ENCODE results near the gene SLC25A43.

The SLC25A43 gene

DNA sequence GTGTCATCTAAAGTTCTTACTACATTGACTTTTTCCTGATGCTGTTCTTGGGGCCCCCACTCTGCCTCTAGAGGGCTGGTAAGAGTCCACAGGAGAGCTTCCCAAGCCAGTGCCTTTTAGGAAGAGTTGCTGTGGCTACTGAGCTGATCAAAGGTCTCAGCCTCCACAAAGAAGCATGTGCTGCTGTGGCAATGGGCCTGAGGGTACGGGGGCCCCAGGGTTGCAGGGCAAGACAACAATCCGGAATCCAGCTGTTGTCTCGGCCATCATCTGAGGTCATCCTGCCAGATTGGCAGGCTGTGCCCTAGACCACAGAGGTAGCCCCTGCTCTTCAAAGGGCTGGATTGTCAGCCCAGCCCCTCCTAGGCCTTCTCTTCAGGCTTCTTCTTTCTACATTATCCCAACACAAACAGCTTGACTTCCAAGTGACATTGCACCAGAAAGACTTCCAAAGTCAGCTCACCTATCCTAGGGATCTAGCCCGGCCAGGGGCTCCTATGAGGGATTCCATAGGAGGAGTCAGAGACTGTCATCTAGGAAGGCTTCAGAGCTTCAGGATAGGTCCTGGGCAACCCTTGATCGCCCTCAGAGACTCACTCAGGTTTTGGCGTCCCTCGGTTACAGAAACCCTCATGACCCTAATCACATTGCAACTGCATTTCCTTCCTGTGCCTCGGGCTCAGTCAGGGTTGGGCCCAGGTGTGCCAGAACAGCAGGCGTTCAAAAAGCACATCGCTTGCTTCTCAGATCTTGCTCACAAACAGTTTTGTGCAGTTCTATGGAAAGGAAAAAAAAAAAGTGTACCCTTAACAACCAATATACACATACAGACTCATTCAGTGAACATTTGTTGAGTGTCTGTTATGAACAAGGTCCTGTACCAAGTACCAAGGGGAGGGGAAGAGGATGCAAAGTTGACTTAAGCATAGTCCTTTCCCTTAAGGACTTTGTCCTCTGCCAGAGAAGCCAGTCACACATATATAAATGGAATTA is 96.9 kb downstream of the SLC25A43 start:
- DNase-seq: no peak

DNA sequence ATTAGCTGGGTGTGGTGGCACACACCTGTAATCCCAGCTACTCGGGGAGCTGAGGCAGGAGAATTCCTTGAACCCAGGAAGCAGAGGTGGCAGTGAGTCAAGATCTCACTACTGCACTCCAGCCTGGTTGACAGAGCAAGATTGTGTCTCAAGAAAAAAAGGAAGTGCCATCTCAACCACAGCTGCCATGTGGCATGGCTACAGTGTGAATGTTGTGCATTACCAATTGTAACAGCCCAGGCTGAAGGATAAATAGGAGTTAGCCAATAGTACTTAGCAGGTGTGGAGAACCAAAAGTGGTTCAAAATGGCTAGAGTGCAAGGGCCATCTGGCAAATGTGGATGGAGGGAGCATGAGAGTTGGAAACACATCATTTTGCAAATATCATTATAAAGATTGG is 98.0 kb downstream of the SLC25A43 start:
- DNase-seq: no peak

DNA sequence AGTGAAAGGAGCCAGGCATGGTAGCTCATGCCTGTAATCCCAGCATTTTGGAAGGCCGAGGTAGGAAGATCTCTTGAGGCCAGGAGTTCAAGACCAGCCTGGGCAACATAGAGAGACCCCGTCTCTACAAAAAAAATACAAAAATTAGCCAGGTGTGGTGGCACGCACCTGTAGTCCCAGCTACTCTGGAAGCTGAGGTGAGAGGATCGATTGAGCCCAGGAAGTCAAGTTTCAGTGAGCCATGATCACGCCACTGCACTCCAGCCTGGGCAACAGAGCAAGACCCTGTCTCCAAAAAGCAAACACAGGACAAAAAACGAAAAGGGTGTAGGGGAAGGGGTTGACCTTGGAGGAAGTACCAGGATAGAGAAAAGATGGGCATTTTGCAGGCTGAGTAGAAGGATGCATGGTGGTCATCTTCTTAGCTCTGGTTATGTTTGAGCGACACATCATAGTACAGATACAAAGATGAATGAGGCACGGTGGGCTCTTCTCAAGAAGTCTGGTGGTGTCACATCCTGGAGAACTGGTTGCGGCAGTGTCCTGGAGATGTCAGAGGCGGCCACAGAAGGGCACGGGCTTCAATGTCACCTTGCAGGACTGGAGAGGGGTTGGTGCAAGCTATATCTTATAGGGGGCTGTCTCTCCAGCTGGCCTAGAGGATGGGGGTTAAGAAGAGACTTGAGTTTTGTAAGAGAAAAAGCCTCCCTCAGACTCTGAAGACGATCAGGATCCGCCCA is 101.1 kb downstream of the SLC25A43 start:
- DNase-seq: no peak

DNA sequence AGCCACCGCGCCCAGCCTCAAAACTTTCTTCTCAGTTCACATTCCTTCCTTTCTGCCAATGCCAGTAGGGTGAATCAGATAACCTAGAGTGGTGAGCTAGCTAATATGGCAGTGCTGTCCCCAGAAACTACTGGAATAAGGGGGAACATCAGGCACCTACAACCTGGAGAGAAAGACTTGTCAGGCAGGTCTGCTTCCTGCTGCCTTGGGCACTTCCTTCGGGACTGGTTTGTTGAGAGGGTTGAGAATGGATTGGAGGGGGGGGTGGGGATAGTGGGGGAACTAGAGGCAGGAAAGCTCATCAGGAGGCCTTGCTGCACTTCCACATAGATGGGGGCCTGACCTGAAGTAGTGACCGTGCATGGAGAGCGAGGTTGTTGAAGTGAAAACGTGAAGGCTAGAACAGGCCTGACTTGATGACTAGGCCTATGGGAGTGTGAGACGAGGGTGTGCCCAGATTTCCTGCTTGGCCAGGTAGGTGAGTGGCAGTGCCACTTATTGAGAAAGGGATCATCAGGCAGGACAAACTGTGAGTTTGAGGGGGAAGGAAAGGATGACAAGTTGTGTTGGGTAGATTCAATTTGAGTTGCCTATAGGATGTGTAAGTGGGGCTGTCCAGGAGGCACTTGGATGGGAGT is 102.5 kb downstream of the SLC25A43 start:
- no peak for DNase-seq

DNA sequence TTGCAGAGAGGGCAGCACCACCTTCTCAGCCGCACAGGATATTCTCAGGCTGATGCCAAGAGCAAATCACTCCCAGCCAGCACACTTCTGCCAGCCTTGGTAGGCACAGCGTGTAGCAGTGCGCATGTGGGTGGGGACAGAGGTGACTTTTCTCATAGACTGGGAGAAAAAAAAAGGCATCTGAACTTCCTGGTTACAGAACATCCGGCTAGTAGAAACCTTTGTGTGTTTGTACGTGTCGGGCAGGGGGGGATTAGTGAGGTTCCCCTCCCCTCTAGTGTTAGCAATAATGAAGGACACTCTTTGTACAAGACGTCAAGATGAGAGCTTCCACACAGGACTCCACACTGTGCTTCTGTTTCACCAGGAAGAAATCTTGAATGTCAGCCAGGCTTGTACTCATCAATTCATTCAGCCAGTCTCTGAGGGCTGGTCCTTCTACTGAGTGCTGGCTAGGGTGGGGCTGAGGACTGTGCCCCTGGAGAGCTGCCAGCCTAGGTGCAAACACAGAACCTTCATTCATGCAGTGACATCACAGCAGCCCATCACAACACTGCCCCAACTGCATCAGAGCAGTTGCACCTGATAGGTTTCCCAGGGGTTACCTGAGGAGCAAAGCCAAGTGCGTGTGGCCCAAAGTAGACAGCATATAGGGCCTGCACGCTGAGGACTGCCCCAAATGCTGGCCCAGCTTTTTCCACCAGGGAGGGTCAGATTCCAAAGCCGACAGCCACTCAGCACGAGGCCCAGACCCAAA is 103.8 kb downstream of the SLC25A43 start:
- DNase-seq: peak in 7 of 58 donors; percentile 0 to 27 (median 6)

DNA sequence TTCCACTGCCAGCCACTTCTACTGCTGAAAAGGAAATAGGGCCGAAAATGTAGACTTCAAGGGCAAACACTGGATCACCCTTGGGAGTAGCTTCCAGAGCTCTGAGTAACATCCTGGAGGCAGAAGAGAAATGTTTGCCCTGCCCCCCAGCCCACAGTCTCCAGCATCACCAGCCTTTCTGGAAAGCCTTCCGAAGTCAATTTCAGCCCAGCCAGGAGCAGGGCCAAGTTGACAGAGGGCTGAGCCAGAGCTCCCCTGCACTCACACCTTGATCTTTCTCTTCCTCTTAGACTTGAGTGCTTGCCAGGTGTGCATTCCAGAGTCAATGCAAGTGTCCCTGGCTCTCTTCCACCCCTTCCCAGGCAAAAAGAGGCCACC is 104.3 kb downstream of the SLC25A43 start:
- DNase-seq: peak in 1 of 58 donors; percentile 11

All from anterior cingulate cortex (tissue), 58 donors.